HG03064 (cell line): Measurements from ENCODE around the gene PKP2.
"Not testable (repeated sequence)": the region's sequence is repeated elsewhere in the genome, so short reads cannot be mapped to it uniquely, and the experiment has no call there.

Experiments used
- ATAC-seq: cut with Tn5 transposase; IDR thresholded peaks from one replicate; pipeline ENCODE4 v1.9.1; 2021; ENCODE audit warnings: low read depth; ENCODE audit not compliant: unreplicated experiment

Gene PKP2

GRCh38 chr12:32897687-32898573 is 1.4 kb upstream of the PKP2 start:
- ATAC-seq: no peak

- ATAC-seq: no peak
Observed at GRCh38 chr12:32897281-32897610, 669 bp upstream of the PKP2 start.

DNA sequence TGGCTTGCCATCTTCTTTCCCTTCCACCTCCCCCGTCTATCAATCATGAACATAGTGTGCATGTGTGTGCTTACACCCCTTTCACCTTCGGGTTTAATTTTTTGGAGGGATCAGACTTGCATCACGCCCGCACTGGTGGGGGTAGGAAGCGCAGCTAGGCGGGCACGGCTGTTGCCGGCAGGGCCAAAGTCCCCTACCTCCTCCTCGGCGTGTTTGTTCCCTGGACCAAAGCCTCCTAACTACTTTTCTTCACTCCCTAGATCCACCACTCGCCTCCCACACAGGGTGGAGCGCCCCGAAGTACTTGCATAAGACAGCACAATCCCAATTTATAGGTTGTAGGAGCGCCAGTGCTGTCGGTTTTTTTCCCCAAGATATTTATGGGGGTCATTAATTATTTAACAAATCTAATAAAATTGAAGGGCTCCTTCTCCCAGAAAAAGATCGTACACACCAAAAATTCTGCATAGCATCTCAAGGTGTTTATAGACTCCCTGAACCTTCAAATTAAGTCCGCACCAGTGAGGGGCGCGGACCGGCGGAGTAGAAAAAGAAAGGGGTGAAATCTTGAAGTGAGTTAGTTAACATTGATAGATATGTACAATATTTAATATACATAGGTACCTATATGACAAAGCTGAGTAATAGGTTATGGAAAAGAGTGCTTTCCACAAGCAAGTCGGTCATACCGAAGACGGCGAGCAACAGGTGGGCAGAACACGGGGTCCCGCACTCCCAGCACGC is 717 bp downstream of the PKP2 start:
- ATAC-seq: no peak

GRCh38 chr12:32894566-32894965 is 2.0 kb downstream of the PKP2 start:
- ATAC-seq: no peak

- ATAC-seq: no peak
Observed at GRCh38 chr12:32893458-32893857, 3.1 kb downstream of the PKP2 start.

GRCh38 chr12:32893043-32893442 is 3.5 kb downstream of the PKP2 start:
- no peak for ATAC-seq

- not testable (repeated sequence) for ATAC-seq
Observed at GRCh38 chr12:32892369-32892768, 4.2 kb downstream of the PKP2 start.

GRCh38 chr12:32891956-32892355 is 4.6 kb downstream of the PKP2 start:
- ATAC-seq: no peak

DNA sequence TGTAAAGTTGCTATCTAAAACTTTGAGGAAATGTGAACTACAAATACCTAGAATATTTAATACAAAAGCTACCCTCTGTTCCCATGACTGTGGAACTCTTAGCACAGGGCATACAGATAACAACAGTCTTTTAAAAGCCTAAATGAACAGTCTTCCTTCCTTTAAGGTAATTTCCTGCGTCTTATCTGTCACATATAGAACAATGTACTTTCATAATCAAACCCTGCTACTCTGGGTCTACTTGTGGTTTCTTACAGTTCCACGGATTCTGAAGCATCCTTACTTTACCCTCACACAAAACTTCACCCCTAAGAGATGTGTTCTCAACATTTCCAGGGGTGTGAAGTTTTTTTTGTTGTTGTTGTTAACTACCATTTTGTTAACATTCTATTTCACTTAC is 5.1 kb downstream of the PKP2 start:
- ATAC-seq: no peak

GRCh38 chr12:32889011-32889760 is 7.4 kb downstream of the PKP2 start:
- no peak for ATAC-seq

GRCh38 chr12:32887058-32887457 is 9.5 kb downstream of the PKP2 start:
- no peak for ATAC-seq

DNA sequence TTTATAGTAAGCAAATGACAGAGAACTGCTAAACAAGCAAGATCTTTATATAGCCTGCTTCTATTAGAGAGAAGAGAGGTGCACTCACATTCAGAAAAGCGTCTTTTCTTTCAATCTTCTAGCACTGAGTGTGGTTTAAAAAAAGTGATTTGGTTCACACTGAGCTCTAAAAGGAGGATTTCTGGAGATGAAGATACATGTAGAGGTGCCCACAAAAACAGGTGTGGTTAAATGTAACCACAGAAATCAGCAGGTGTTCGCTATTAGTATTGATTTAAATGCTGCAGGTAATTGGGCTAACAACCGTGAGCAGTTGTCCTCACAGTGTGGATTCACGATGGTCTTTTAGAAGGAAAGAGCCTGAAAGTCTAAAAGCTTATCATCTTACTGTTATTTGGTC is 10.7 kb downstream of the PKP2 start:
- ATAC-seq: no peak

DNA sequence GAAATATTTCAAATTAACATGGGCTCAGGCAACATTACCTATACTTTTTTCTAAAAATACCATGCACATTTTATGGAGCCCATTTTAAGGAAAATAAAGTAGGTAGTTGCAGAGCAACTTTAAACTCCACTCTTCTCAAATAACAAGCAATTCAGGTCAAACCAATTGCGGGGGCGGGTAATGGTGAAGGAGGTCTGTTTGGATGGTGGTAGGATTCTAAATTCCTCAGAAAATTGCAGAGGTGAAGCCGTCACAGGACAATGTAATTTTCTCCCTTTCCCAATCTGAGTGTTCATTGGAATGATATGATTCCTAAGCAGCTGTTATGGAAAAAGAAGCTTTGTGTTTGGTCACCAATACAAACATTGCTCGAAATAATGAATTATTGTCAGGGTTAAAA is 11.6 kb downstream of the PKP2 start:
- no peak for ATAC-seq

DNA sequence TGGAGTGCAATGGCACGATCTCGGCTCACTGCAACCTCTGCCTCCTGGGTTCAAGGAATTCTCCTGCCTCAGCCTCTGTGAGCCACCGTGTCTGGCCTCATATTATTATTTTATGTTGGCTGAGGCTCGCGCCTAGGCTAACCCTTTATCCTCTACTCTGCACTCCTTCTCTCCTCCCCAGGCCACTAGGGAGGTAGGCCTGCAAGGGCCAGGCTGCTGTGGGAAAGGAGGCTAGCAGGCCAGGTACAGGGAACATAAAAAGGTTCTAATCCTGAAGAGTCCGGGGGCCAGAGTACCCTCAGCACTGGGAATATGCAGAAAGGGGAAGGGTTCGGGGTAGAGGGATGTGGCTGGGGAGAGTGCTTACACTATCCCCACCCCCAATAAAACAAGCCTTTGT is 14.9 kb downstream of the PKP2 start:
- no peak for ATAC-seq

DNA sequence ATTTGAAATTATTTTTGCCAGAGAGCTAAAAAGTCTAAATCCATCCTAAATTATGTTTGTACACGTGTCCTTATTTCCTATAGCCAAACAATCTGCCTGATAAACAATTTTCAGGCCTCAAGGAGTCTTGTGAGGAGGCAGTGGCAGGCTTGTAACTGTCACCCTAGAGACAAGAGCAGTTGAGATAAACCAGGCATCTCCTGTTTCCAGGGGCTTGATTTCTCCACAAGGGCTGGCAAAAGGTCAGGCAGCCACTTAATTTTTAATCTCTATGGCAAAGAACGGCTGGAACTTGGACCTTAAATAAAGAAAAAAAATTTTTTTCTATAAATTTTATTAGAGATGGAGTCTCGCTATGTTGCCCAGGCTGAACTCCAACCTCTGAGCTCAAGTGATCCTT is 15.5 kb downstream of the PKP2 start:
- no peak for ATAC-seq

- not testable (repeated sequence) for ATAC-seq
Observed at GRCh38 chr12:32879066-32879465, 17.5 kb downstream of the PKP2 start.

- ATAC-seq: no peak
Observed at GRCh38 chr12:32877601-32878459, 18.7 kb downstream of the PKP2 start.

GRCh38 chr12:32876004-32876403 is 20.6 kb downstream of the PKP2 start:
- no peak for ATAC-seq

DNA sequence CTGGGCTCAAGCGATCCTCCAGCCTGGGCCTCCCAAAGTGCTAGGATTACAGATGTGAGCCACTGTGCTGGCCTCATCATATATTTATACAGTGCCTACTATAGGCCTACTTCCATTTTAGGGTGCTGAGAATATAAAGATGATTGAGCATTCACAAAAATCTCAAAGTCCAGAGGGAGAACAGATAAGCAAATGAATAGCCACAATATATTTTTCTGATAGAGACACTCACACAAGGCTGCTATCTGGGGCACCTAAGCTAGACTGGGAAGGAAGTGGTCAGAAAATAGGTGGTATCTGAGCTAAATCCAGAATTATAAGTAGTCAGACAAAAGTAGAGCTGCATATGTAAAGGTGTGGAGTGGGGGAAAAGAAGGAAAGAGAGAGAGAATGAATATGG is 21.6 kb downstream of the PKP2 start:
- no peak for ATAC-seq

DNA sequence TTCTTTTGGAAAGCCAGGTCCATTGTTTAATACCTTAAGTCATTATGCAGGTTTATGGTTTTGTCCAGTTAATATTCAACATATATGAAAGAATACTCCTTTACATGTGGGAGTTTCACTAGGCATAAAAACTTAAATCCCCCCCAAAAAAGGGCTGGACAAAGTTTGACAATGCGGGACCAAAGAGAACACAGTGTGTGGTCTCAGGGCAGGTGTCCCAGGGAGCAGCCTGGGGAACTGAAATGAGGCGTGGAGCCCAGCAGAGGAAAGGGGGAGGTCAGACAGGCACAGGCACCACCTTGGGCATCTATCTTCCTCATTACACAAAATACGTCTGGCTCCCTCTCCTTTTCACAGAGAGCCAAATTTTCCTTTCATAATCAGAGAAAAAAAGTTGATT is 22.5 kb downstream of the PKP2 start:
- no peak for ATAC-seq
